T-cell (primary cell): ENCODE data around the gene NCAPG2. TPM values are rescaled to one million over a fixed set of nuclear protein-coding genes. Genes with fewer than 3 reads are reported as not detected.
A peak's percentile ranks its signal among the peaks of the same experiment; 100 is the strongest.

Experiments
- ATAC-seq, 4 experiments: fragments of 200-7000 bp in 3 of 4; fragments of 150-1000 bp in 1 of 4; cut with Tn5 transposase; replicated peaks in 1 of 4; 1 replicate in 3 of 4; 2 replicates in 1 of 4; pipeline ENCODE4 v1.10.0; 2021; ENCODE audit warnings: moderate library complexity in 3 of 4, mild to moderate bottlenecking in 2 of 4, moderate number of reproducible peaks in 1 of 4
- CTCF ChIA-PET, 2 donors: fragments of 300-600 bp; sonication (Branson Sonifier 250); formaldehyde crosslinking; loops; one replicate each; lab custom pipeline; 2022; ENCODE audit warnings: antibody characterized with exemption in 2 of 2; lab: Charles Lee
- POLR2A ChIA-PET, 2 donors: fragments of 300-600 bp; sonication (Branson Sonifier 250); formaldehyde crosslinking; loops; one replicate each; lab custom pipeline; 2022; ENCODE audit warnings: antibody characterized with exemption in 2 of 2; lab: Charles Lee
- DNase-seq, 35 experiments: peaks; one replicate each; pipeline versions ENCODE4 v3.0.0 to v3.0.0-alpha.2; 2013 to 2023
- H3K27ac ChIP-seq: one replicate; pipeline ENCODE4 v1.5.1; 2013; ENCODE audit warnings: low read length
- H3K27me3 ChIP-seq, 2 experiments: replicated peaks in 1 of 2; 1 replicate in 1 of 2; 2 replicates in 1 of 2; pipeline versions ENCODE4 v1.6.1 to v1.7.0; 2013; ENCODE audit warnings: low read length in 1 of 2, mixed read lengths in 1 of 2; ENCODE audit not compliant: control insufficient read depth in 2 of 2, insufficient read depth in 2 of 2; ENCODE audit errors: extremely low read depth in 1 of 2
- H3K36me3 ChIP-seq, 2 donors: 1 replicate in 1 of 2; 2 replicates in 1 of 2; pipeline versions ENCODE4 v1.6.1 to v1.7.0; 2013; ENCODE audit warnings: low read length in 1 of 2; ENCODE audit not compliant: control insufficient read depth in 2 of 2, insufficient read depth in 1 of 2; ENCODE audit errors: extremely low read depth in 1 of 2
- H3K4me1 ChIP-seq, 2 experiments: 1 replicate in 1 of 2; 2 replicates in 1 of 2; pipeline versions ENCODE4 v1.6.1 to v1.7.0; 2013; ENCODE audit warnings: low read length in 2 of 2, mixed read lengths in 1 of 2; ENCODE audit not compliant: insufficient read depth in 2 of 2, control insufficient read depth in 1 of 2; ENCODE audit errors: extremely low read depth in 1 of 2
- H3K4me3 ChIP-seq, 2 donors: 1 replicate in 1 of 2; 2 replicates in 1 of 2; pipeline versions ENCODE4 v1.5.1 to v1.7.0; 2013; ENCODE audit warnings: mild to moderate bottlenecking in 2 of 2, low read length in 1 of 2, moderate library complexity in 1 of 2; ENCODE audit not compliant: control insufficient read depth in 1 of 2; ENCODE audit errors: extremely low read depth in 1 of 2
- H3K9me3 ChIP-seq: 2 replicates; pipeline ENCODE4 v1.7.0; 2013
- H3K27ac Mint-ChIP-seq, 2 donors: one replicate each; pipeline ENCODE4 v1.8.0; 2020 to 2021; ENCODE audit warnings: mild to moderate bottlenecking in 2 of 2, mixed read lengths in 2 of 2
- H3K27me3 Mint-ChIP-seq, 2 donors: one replicate each; pipeline ENCODE4 v1.8.0; 2021 to 2022; ENCODE audit warnings: mixed read lengths in 2 of 2
- H3K36me3 Mint-ChIP-seq: one replicate; pipeline ENCODE4 v1.8.0; 2021; ENCODE audit warnings: mixed read lengths
- H3K4me1 Mint-ChIP-seq, 3 donors: one replicate each; pipeline ENCODE4 v1.8.0; 2020 to 2022; ENCODE audit warnings: mixed read lengths in 3 of 3, mild to moderate bottlenecking in 1 of 3
- H3K4me3 Mint-ChIP-seq, 3 donors: one replicate each; pipeline ENCODE4 v1.8.0; 2020 to 2022; ENCODE audit warnings: mild to moderate bottlenecking in 3 of 3, mixed read lengths in 3 of 3, moderate library complexity in 3 of 3
- H3K9me3 Mint-ChIP-seq, 3 donors: one replicate each; pipeline ENCODE4 v1.8.0; 2020 to 2022; ENCODE audit warnings: mixed read lengths in 3 of 3
- WGBS: methylation state at CpG from one replicate; pipeline ENCODE4 v1.1.5; 2013; ENCODE audit warnings: missing lambda C conversion rate; ENCODE audit not compliant: insufficient coverage; 5-methylcytosine and 5-hydroxymethylcytosine counted together
- total RNA-seq, 35 experiments: library from RNA in 6 of 35; stranded (reverse) in 6 of 35; fragments of 120-200 nt in 1 of 35; gene quantifications; one replicate each; pipeline versions ENCODE4 v1.2.1 to v1.2.4 and lab custom pipeline; 2013 to 2026

NCAPG2 gene
- total RNA-seq, 5 donors from 2014 or later (not counting 1 experiment from before 2014, with no cell fraction given), result 6.2 to 14.7 (median 11.9) TPM

DNA sequence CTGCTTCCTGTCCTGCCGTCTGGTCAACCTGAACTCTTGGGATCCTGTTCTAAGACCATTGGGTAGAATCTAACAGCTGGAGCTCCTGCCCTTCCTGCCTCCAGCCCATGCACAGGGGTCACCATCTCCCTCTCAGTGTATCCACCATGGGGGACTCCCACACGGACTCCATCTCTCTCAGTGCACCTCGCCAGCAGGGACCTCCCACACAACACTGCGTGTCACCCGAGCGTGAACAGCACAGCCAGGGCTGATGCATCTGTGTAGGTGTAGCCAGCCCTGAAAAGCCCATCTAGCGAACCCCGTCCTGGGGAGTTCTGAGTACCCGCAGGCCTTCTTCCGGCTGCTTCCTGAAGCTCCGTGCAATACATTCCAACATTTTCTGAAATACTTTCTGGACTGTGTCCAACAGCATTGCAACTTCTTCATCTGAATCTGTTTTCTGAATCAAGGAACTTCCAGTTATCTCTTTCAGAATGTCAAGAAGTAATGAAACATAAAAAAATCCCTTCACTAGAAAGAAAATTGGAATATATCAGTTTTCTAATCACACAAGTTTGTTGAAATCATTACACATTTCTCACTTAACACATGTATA, 52.5 kb downstream of the NCAPG2 start:
- Mint-ChIP-seq H3K4me3 (no peak overlapping the region), H3K27me3 (no peaks in the 10 kb centered on the region), H3K36me3 (peaks cover 39% of the 10 kb centered on the region), H3K27ac (no peak overlapping the region), H3K9me3 (no peaks in the 10 kb centered on the region), H3K4me1 (peaks cover 0 to 13% (median 6%) of the 10 kb centered on the region in 3 donors)
- POLR2A ChIA-PET, result no interaction called here
- ATAC-seq, result no peak
- WGBS, result 90% methylated on average over 11 of the region's 11 CpGs
- CTCF ChIA-PET, result no interaction called here
- no peak for DNase-seq
- Histone ChIP-seq H3K27me3 (no peaks in the 10 kb centered on the region), H3K9me3 (no peaks in the 10 kb centered on the region), H3K36me3 (peaks cover 3 to 10% of the 10 kb centered on the region in 2 donors), H3K4me3 (no peak overlapping the region), H3K27ac (no peak overlapping the region), H3K4me1 (peaks cover 0 to 12% of the 10 kb centered on the region in 2 experiments)

GRCh38 chr7:158650821-158651225, 53.8 kb downstream of the NCAPG2 start:
- no peak overlapping the region for H3K27ac Mint-ChIP-seq
- no peak overlapping the region for H3K27ac ChIP-seq
- H3K9me3 ChIP-seq, result no peaks in the 10 kb centered on the region
- DNase-seq, result no peak
- ChIA-PET CTCF (no interaction called here), POLR2A (interaction anchor here in 1 of 2 donors (0.6 kb wide), 1 partner anchor 263 kb away, joined by 4 read pairs; no protein-coding TSS in a partner anchor)
- H3K27me3 Mint-ChIP-seq, result no peaks in the 10 kb centered on the region
- peaks cover 32% of the 10 kb centered on the region for H3K36me3 Mint-ChIP-seq
- no peaks in the 10 kb centered on the region for H3K27me3 ChIP-seq
- no peak overlapping the region for H3K4me3 Mint-ChIP-seq
- ATAC-seq, result peak in 2 of 4 experiments; percentile 48 to 51
- 100% methylated on average over 2 of the region's 7 CpGs for WGBS
- H3K36me3 ChIP-seq, result peaks cover 3 to 7% of the 10 kb centered on the region in 2 donors
- no peak overlapping the region for H3K4me3 ChIP-seq
- H3K9me3 Mint-ChIP-seq, result no peaks in the 10 kb centered on the region
- H3K4me1 Mint-ChIP-seq, result peaks cover 0 to 3% (median under 1%) of the 10 kb centered on the region in 3 donors
- peaks cover 0 to 3% of the 10 kb centered on the region in 2 experiments for H3K4me1 ChIP-seq

DNA sequence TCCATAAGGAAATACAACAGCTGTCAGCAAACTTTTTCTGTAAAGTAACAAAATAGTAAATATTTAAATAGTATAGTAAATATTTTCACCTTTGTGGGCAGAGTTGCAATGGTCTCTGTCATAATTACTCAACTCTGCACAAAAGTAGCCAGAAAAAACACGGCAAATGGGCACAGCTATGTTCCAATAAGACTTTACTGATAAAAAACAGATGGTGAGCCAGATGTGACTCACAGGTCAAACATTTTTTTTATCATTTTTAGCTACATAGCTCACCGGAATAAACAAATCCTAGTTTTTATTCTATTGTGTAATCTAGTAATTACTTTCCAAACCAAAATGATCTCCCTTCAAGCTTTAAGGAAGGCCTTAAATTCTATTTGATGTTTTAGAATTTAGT, 55.3 kb downstream of the NCAPG2 start:
- no peaks in the 10 kb centered on the region for H3K4me1 ChIP-seq
- ATAC-seq (no peak), DNase-seq (no peak)
- no peaks in the 10 kb centered on the region for H3K9me3 ChIP-seq
- WGBS, result no CpG with 5 or more reads among the region's 2 CpGs
- Mint-ChIP-seq H3K27me3 (no peaks in the 10 kb centered on the region), H3K27ac (no peak overlapping the region), H3K4me1 (no peaks in the 10 kb centered on the region), H3K9me3 (no peaks in the 10 kb centered on the region), H3K36me3 (peaks cover 38% of the 10 kb centered on the region), H3K4me3 (no peak overlapping the region)
- peaks cover 0 to 11% of the 10 kb centered on the region in 2 donors for H3K36me3 ChIP-seq
- H3K27me3 ChIP-seq, result no peaks in the 10 kb centered on the region
- ChIA-PET POLR2A (no interaction called here), CTCF (no interaction called here)
- H3K4me3 ChIP-seq, result no peak overlapping the region
- H3K27ac ChIP-seq, result no peak overlapping the region

DNA sequence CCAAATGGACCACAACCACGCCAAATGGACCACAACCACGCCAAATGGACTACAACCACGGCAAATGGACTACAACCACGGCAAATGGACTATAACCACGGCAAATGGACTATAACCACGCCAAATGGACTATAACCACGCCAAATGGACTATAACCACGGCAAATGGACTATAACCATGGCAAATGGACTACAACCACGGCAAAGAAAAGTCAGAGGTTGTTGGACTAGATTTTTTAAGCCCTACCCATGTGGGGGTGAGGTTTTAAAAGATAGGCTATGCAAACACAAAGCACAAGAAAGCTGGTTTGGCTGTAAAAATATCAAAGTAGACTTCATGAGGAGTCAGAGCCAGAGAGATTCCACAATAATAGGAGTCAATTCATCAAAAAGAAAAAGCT, 55.8 kb downstream of the NCAPG2 start:
- H3K4me1 Mint-ChIP-seq, result no peaks in the 10 kb centered on the region

GRCh38 chr7:158648168-158648567, 56.4 kb downstream of the NCAPG2 start:
- H3K4me3 ChIP-seq, result no peak overlapping the region
- no peak overlapping the region for H3K4me3 Mint-ChIP-seq
- H3K36me3 ChIP-seq, result peaks cover 0 to 11% of the 10 kb centered on the region in 2 donors
- no peaks in the 10 kb centered on the region for H3K4me1 ChIP-seq
- H3K27me3 ChIP-seq, result no peaks in the 10 kb centered on the region
- no peaks in the 10 kb centered on the region for H3K9me3 ChIP-seq
- 100% methylated on average over 5 of the region's 7 CpGs for WGBS
- H3K27me3 Mint-ChIP-seq, result no peaks in the 10 kb centered on the region
- no peak overlapping the region for H3K27ac ChIP-seq
- POLR2A ChIA-PET, result no interaction called here
- no peaks in the 10 kb centered on the region for H3K4me1 Mint-ChIP-seq
- DNase-seq, result no peak
- H3K9me3 Mint-ChIP-seq, result no peaks in the 10 kb centered on the region
- no peak overlapping the region for H3K27ac Mint-ChIP-seq
- no peak for ATAC-seq
- CTCF ChIA-PET, result no interaction called here
- peaks cover 39% of the 10 kb centered on the region for H3K36me3 Mint-ChIP-seq

More for the DNA sequence above, 55.8 kb downstream of the NCAPG2 start:
- peaks cover 0 to 11% of the 10 kb centered on the region in 2 donors for H3K36me3 ChIP-seq
- DNase-seq (no peak), ATAC-seq (no peak)
- no peak overlapping the region for H3K4me3 ChIP-seq
- Mint-ChIP-seq H3K27me3 (no peaks in the 10 kb centered on the region), H3K36me3 (peaks cover 42% of the 10 kb centered on the region), H3K9me3 (no peaks in the 10 kb centered on the region), H3K4me3 (no peak overlapping the region), H3K27ac (no peak overlapping the region)
- ChIA-PET POLR2A (no interaction called here), CTCF (no interaction called here)
- H3K27me3 ChIP-seq, result no peaks in the 10 kb centered on the region
- H3K9me3 ChIP-seq, result no peaks in the 10 kb centered on the region
- H3K27ac ChIP-seq, result no peak overlapping the region
- H3K4me1 ChIP-seq, result no peaks in the 10 kb centered on the region
- 100% methylated on average over 4 of the region's 9 CpGs for WGBS

DNA sequence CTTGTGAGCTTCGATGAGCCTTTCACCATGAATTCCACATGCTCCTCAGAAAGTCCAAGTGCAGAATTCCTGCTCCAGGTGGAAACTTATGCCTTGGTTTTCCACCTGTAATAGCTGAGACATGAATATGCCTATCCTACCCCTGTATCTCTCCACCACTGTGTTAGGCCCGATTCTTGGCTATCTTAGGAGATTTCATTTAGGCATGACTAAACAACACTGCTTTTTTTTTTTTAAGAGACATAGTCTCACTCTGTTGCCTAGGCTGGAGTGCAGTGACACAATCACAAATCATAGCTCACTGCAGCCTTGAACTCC, 57.2 kb downstream of the NCAPG2 start:
- no peaks in the 10 kb centered on the region for H3K27me3 Mint-ChIP-seq
- no peaks in the 10 kb centered on the region for H3K4me1 Mint-ChIP-seq
- H3K4me3 ChIP-seq, result no peak overlapping the region
- DNase-seq, result no peak
- H3K9me3 Mint-ChIP-seq, result no peaks in the 10 kb centered on the region
- H3K27ac Mint-ChIP-seq, result no peak overlapping the region
- ATAC-seq, result no peak
- peaks cover 39% of the 10 kb centered on the region for H3K36me3 Mint-ChIP-seq
- H3K36me3 ChIP-seq, result peaks cover 0 to 11% of the 10 kb centered on the region in 2 donors
- CTCF ChIA-PET, result no interaction called here
- H3K27ac ChIP-seq, result no peak overlapping the region
- no peaks in the 10 kb centered on the region for H3K27me3 ChIP-seq
- POLR2A ChIA-PET, result no interaction called here
- H3K4me3 Mint-ChIP-seq, result no peak overlapping the region
- H3K9me3 ChIP-seq, result no peaks in the 10 kb centered on the region
- WGBS, result 100% methylated on average over 1 of the region's 2 CpGs
- H3K4me1 ChIP-seq, result no peaks in the 10 kb centered on the region
